ENCODE results near the gene HOTAIR.

Gene HOTAIR

GRCh38 chr12:53948650-53949593, 25.8 kb downstream of the HOTAIR start:
- DNase-seq, result no peak

GRCh38 chr12:53947743-53948142, 27.0 kb downstream of the HOTAIR start:
- no peak for DNase-seq

GRCh38 chr12:53944907-53945847, 29.6 kb downstream of the HOTAIR start:
- no peak for DNase-seq

GRCh38 chr12:53944209-53944608, 30.5 kb downstream of the HOTAIR start:
- DNase-seq, result no peak

- no peak for DNase-seq
These were observed 32.2 kb downstream of the HOTAIR start for GRCh38 chr12:53942467-53942997.

GRCh38 chr12:53941750-53942149, 33.0 kb downstream of the HOTAIR start:
- no peak for DNase-seq

- DNase-seq, result no peak
These were observed 33.6 kb downstream of the HOTAIR start for GRCh38 chr12:53941187-53941586.

GRCh38 chr12:53940443-53941014, 34.2 kb downstream of the HOTAIR start:
- no peak for DNase-seq

- no peak for DNase-seq
These were observed 35.3 kb downstream of the HOTAIR start for GRCh38 chr12:53939141-53940108.

GRCh38 chr12:53938326-53939140, 36.2 kb downstream of the HOTAIR start, which contains the start of gene HOXC13:
Gene HOXC13 (plus strand): TSS chr12:53938831. CDS start chr12:53938907, 76 bp downstream.
- DNase-seq, result no peak

GRCh38 chr12:53937596-53938325, 37.0 kb downstream of the HOTAIR start:
- DNase-seq, result no peak

- no peak for DNase-seq
These were observed 37.7 kb downstream of the HOTAIR start for GRCh38 chr12:53937099-53937498.

- no peak for DNase-seq
These were observed 39.1 kb downstream of the HOTAIR start for GRCh38 chr12:53935383-53936341.

GRCh38 chr12:53932915-53933314, 41.8 kb downstream of the HOTAIR start:
- no peak for DNase-seq

- DNase-seq, result no peak
These were observed 42.7 kb downstream of the HOTAIR start for GRCh38 chr12:53931844-53932581.

- no peak for DNase-seq
These were observed 44.0 kb downstream of the HOTAIR start for GRCh38 chr12:53930591-53931255.

All from hypothalamus (tissue), 51 donors.